GM12873 (cell line): ENCODE measurements around the gene CCDC71.

Experiments used
- CTCF ChIP-seq: IDR thresholded peaks from 2 replicates; pipeline ENCODE4 v1.5.1; 2012; ENCODE audit warnings: low read depth, mild to moderate bottlenecking, moderate library complexity, low read length, control low read depth; ENCODE audit not compliant: insufficient read depth; ENCODE audit errors: missing control alignments

CCDC71 gene

GRCh38 chr3:49158103-49158709, 7.9 kb downstream of the CCDC71 start:
- peak; percentile 70 for TF ChIP-seq CTCF

- TF ChIP-seq CTCF = no peak
These were observed 8.8 kb downstream of the CCDC71 start for GRCh38 chr3:49157289-49157688.

GRCh38 chr3:49153349-49153912, 12.7 kb downstream of the CCDC71 start:
- TF ChIP-seq CTCF = no peak

GRCh38 chr3:49151610-49152009, 14.5 kb downstream of the CCDC71 start:
- TF ChIP-seq CTCF = no peak

GRCh38 chr3:49148159-49148558, 18.0 kb downstream of the CCDC71 start:
- TF ChIP-seq CTCF = no peak

- TF ChIP-seq CTCF = no peak
These were observed 26.1 kb downstream of the CCDC71 start for GRCh38 chr3:49140080-49140479.

GRCh38 chr3:49135499-49135898, 30.6 kb downstream of the CCDC71 start:
- TF ChIP-seq CTCF = no peak
